GM21717 (cell line): Measurements from ENCODE around the gene MAP2K1.
"Not testable (repeated sequence)": the region's sequence is repeated elsewhere in the genome, so short reads cannot be mapped to it uniquely, and the experiment has no call there.

ENCODE experiments used
- ATAC-seq: cut with Tn5 transposase; IDR thresholded peaks from one replicate; pipeline ENCODE4 v1.9.1; 2021; ENCODE audit warnings: mild to moderate bottlenecking, moderate library complexity; ENCODE audit not compliant: unreplicated experiment

MAP2K1 gene

DNA sequence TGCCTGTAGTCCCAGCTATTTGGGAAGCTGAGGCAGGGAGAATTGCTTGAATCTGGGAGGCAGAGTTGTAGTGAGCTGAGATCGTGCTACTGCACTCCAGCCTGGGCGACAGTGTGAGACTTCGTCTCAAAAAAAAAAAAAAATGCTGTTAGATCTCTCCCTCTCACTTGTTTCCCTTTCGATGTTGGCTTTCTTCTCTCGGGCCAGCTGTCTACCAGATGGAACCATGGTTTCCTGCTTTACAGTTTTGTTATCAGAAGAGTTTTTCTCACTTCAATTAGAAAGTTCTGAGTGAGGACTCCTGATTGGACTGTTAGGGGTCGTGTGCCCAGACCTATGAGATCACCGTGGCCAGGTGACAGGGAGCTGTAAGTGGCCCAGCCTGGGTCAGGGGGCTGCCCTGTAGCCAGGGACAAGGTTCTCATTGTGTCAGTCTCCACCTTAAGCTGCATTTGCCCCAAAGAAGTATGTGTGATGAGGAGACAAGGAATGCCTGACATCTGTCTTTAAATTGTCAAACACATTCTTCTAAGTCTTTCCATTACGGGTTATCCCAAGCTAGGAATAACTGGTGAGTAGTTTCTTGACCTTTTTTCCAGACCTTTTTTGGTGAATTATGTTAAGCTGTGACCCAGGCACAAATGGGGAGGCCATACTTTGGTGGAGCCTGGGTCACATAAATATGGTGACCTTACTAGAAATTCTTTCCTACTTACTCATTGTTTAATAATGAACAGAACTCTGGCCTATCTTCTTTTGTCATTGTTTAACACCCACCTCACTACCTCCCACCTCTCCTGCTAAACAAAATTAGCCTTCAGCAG is 85.7 kb downstream of the MAP2K1 start:
- ATAC-seq: peak; percentile 80

DNA sequence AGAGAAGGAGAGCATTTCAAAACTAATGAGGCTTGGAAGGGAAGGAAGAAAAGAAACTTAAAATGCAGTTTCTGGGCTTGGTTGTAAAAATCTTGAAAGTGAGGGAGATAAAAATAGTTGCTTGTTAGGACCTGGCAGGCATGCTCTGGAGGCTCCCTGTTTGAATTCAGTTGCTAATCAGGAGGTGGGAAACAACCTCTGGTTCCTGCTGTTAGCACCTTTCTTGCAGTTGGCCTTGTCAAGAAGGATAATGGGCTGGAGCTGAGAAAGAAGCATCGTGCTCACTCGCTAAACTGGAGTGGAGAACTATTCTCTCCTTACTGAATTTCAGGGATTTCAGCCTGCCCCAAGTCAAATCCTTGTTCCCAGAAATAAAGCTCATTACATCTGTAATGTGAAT is 87.4 kb downstream of the MAP2K1 start:
- no peak for ATAC-seq

DNA sequence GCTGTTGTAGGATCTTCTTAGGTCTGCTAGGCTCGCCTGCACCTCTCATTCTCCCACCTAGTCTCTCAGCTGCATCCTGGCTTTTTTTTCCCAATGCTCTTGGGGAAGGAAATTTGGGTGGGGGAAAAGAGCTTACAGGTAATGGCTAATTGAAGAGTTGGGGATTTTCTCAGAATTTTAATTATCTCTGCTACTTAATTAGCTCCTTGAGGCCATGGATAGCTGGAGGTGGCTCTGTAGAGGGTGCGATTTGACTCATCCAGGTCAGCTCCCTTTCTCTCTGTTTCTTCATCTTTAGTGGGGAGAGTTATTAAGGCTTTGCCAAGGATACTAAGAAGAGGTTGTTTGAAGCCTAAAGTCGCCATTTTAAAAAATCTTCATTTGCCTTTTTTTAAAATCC is 88.3 kb downstream of the MAP2K1 start:
- no peak for ATAC-seq

DNA sequence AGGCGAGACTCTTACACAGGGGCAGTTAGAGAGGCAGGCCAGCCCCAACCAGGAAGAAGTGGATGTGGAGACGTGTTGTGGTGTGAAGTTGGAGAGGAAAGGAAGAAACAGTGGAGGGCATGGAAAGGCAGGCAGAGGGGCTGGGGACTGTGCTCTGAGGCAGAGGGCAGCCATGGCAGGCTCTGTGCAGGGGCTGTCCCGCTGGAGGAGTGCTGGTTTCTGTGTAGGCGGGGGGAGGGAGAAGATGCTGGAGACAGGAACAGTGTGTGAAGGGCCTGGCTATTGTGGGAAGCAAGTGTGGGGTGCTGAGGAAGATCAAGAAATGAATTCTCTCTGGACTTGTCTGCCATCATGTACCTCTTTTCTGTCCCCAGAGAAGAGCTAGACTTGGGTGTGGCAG is 89.8 kb downstream of the MAP2K1 start:
- no peak for ATAC-seq

DNA sequence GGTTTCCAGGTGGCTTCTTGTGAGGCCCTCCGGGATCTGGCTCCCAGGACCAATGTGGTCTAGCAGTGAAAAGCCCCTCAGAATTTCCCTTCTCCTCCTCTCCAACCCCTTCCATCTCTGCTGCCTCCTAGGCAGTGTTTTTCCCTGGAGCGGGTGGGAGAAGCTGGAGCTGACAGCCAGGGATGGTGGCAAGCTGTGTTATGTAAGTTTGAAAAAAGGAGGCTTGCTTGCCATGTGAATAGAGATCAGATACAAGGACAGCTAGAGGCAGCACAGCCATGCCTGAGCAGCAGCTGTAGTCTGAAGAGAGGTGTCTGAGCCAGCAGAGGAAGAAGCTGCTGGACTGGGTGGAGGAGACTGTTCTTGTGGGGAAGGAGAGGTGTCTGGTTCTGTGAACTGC is 90.3 kb downstream of the MAP2K1 start:
- ATAC-seq: no peak

DNA sequence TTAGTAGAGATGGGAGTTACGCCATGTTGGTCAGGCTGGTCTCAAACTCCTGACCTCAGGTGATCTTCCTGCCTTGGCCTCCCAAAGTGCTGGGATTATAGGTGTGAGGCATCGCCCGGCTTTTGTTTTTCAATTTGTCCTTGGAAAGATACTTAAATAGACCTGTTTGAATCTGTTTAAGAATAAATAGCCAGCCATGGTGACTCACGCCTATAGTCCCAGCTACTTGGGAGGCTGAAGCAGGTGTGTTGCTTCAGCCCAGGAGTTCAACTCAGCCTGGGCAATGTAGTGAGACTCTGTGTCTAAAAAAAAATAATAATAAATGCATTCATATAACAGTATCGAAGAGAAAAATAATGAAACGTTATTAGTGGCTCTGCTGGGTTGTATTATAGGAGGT is 93.6 kb downstream of the MAP2K1 start:
- ATAC-seq: no peak

DNA sequence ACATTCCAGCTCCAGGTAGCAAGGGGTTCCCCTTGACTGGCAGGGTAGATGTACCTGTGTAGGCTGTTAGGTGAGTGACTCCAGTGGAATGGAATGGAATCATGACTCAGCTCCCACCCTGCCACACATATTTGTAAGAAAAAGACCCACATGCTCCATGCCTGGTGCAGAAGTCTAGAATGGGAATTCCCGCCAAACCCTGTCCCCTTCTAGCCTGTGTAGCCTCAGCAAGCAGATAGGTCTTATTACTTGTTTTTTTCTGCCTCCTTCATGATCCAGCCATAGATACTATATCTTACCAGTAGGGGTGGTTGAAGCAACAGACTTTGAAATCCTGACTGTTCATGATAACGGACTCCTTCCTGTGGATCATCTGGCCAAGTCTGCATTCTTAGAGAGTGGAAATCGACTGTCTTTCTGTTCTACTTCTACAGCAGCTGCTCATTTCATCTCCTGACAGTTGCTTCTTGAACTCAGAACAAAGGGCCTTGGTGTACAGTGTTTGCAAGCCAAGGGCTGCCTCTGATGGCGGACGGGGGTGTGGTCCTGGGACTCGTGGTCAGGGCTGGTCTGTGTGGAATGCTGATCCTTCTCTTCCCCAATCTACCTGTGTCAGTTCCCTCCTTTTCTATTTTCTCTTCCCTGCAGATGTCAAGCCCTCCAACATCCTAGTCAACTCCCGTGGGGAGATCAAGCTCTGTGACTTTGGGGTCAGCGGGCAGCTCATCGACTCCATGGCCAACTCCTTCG is 94.6 kb downstream of the MAP2K1 start:
- ATAC-seq: no peak

DNA sequence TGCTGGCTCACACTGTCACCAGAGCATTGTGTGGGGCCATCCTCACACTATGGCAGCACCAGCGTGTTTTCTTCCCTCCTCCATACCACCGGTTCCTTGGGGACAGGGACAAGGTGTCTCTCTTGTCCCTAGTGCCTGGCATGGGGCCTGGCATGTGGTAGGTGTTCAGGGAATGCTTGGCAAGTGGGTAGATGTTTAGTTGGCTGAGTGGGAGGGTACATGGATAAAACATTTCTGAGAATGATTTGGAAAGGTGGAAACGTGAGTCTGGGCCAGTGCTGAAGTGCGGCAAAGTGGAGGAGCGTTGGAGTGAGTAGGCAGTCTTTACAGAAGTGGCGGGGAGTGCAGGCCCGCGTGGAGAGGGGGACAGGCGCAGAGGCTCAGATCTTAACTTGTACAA is 95.8 kb downstream of the MAP2K1 start:
- no peak for ATAC-seq

DNA sequence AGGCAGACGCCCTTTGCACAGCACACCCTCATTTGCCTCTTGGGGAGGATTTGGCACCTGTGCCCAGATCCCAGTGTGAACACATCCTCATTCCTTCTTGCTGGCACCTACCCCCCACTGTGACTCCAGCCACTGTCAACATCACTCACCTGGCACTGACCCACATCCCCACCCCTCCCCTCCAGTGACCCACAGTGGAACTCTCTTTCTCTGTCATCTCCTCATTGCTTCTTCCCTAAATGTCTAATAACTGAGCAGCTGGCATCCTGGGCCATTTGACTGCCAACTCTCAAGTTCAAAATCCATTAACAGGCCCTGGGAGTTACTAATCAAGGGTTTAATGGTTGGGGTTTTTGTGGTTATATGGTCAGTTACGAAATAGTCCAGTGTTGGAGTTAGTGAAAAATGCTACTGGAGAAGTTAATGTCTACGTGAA is 96.4 kb downstream of the MAP2K1 start:
- ATAC-seq: no peak

DNA sequence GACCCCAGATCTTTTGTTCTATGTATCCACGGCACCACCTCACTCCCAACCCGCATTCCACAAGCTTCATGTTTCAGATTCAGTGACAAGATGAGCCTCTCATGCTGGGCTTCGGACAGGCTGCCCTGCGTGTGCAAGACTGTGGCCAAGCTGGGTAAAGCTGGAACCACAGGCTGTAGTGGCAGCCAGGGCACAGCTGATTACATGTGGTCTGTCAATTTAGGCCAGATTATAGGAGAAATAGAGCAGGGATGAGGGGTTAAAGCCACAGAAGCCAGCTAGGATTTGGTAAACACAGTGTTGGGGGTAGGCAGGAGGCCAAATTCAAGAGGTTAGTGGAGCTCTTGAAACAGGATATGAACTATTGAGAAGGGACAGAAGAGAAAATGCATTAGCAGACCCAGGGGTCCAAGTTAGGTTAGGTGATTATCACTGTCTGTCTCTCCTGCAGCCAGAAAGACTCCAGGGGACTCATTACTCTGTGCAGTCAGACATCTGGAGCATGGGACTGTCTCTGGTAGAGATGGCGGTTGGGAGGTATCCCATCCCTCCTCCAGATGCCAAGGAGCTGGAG is 97.9 kb downstream of the MAP2K1 start:
- ATAC-seq: no peak

DNA sequence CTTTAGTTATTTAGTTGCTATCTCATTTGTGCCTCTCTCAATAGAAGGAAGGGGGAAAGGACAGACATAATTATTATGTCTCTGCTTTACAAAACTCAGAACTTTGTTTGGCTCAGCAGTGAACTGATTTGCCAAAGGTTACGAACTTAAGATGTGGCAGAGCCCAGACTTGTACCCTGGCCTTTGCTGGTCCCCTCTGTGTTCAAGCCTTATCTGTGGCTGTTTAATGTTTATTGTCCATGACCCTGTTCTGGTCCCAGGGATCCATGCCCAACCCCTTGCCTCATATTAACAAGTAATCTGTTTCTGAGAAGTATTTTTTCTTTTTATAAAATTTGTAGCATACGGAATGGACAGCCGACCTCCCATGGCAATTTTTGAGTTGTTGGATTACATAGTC is 100.2 kb downstream of the MAP2K1 start:
- ATAC-seq: no peak

DNA sequence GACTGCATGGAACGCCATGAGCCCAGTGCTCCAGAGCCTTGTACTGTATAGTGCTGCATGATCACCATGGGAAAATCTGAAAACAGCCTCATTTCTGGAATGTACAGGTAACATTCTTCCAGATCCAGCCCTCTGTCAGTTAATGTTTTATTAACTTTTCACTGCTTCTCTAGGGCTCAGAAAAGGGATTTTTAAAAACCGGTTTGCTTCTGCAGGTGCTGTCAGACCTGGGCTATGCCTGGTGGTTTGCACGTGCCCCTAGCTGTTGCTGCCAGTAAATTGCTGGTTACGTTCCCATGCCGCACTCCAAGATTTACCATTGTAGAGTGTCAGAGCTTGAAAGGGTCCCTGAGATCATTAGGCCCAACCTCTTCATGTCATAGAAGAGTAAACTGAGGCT is 101.8 kb downstream of the MAP2K1 start:
- ATAC-seq: no peak

DNA sequence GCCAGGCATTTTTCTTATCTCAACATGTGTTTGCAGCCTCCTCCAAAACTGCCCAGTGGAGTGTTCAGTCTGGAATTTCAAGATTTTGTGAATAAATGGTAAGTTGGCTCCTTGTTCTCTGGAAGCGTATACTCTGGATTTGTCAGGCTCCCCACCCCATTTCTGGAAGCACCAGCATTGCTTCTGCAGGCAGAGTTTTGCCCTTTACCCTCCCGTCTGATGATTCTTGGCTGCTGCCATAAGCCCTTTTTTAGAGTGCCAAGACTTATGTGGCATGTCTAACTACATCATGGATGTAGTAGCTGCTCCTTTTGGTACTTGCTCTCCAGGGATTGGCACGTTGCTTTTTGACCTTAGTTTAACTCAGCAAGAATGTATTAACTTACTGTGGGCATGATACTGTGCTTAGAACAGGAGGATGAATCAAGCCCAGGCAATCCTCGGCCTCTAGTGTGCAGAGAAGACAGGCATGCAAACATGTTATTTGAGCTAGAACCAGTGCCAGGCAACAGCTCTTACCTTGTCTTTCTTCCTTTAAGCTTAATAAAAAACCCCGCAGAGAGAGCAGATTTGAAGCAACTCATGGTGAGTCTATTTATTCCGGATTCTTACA is 102.6 kb downstream of the MAP2K1 start:
- ATAC-seq: no peak

DNA sequence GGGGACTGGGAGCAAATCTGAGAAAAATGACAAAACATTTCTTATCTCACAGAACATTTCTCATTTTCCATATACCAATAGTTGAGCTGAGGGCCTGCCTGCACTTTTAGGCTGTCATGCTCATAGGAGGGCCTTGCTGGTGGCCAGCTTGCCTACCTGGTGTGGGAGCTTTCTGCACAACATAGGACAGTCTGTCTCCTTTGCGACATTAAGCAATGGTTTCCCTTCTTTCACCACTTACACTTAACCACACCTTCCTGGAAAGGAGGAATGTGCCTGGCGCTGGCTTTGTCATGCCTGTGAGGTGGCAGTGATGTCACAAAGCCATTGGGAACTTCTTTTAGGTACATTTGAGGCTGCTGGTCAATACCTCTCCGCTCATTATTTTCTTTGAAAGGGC is 105.1 kb downstream of the MAP2K1 start:
- ATAC-seq: no peak

DNA sequence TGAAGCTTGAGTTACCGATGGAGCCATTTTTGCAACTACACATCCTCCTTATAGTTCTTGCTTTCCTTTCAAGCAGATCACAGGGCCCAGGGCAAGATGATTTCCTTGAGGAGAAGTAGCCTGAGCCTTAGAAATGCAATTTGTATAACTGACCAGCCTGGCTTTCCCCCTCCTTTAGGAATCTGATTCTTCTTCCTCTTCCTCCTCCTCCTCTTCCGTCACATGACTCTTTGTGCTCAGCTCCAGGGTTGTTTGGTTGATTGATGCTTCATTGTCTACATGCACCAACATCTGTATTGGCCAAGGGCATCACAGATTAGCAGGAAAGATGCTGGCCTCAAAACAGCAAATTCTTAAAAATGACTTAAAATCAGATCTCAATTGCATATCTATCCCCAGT is 107.5 kb downstream of the MAP2K1 start:
- no peak for ATAC-seq

DNA sequence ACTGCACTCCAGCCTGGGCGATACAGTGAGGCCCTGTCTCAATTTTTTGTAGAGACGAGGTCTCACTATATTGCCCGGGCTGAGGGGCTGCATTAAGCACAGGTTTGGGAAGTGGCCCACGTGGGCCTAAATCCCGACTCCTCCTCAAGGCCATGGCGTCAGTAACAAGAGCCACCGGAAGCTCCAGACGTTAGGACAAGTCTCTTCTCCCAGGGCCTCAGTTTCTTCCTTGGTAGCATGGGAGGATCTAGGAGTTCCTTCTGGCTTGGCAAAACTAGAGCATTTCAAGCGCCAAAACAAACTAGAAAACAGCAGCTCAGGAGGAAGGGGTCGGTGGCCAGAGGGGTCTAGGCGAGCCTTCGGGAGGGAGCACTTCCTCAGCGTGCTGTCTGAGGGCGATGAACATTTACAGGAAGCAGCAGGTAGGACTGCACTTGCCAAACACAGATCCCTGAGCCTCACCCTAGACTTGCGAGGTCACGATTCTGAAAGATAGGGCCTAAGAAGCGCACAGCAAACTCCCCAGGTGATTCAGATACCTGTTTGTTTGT is 110.3 kb downstream of the MAP2K1 start:
- peak; percentile 11 for ATAC-seq

DNA sequence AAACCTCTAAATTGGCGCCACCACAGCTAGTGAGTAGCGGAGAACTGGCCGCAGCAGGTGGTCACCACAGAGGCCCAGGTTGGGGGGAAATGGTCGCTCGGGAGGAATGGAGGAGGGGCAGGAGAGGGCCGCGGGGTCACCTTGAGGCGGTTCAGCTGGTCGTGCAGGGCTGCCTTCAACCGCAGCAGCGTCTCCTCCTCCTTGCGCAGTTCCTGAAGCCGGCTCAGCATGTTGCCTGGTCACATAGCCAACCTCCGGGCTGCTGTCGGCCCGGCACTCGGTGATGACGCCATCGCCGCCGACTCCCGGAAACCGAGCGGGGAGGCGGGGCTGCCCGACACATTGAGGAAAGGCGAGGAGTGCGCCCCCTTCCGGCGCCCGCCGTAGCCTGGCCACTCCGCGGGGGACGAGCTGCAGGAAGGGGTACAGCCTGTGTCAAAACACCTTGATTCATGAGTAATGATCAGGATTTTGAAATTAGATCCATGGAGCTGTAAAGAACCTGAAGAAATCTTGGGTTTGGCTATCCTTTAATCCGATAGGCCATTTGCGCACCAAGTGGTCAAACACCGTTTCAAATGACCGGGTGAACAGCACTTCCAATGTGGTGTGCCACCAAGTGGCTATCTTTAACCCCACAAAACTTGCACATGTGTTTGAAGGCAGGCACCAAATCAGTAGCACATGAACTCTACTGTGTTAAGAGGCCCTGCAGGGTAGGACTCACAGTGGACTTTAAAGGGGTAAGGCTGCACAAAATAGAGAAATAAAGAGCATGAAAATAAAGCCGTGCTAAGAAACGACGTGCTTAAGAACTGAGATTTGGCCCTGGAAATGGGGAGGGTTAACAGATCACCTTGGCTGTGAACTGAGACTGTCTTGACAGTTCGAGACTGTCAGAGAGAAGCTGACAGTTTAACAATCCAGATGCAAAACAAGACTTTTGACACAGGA is 111.1 kb downstream of the MAP2K1 start, which contains the start of gene SNAPC5:
Gene SNAPC5, minus strand, starts transcription at position 261 of the 954 bp plus-strand sequence. Its CDS starts 31 bp downstream, at position 230.
- ATAC-seq: peak; percentile 81

DNA sequence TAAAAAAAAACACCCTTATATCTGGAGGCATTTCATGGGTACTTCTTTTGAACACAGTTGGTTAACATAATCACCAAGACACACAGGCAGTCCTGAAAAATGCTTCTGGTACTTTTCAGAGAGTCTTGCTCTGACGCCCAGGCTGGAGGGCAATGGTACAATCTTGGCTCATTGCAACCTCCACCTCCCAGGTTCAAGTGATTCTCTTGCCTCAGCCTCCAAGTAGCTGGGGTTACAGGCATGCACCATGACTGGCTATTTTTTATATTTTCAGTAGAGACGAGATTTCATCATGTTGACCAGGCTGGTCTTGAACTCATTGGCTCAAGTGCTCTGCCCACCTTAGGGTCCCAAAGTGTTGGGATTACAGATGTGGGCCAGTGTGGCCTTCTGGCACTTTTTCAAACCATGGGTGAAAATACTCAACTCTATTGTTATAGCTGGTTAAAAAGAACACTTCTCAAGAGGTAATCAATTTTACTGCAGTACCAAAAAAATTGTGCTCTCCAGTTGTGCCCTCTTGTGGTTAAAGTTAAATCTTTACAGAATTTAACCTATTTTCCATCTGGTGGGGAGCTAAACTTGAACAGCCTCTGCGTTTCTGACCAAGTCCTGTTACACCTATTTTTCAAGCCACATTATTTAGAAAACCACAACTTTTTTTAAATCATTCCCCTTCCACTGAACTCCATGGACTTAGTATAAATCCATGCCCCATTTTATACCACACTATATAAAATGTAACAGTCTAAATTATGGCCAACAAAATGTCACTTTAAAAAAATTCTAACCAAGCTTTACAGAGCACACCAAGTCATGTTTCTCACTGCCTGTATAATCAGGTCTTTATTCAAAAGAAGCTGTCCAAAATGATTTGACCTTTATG is 112.0 kb downstream of the MAP2K1 start:
- no peak for ATAC-seq

DNA sequence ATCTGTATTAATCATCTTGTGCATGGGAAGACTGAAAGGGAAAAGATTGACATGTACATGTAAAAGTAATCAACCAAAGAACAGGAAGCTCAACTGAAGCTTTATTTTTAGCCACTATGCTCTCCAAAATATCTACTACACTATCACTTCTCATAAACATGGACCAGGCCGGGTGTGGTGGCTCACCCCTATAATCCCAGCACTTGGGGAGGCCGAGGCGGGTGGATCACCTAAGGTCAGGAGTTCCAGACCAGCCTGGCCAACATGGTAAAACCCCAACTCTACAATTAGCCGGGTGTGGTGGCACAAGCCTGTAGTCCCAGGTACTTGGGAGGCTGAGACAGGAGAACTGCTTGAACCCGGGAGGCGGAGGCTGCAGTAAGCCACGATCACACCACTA is 113.6 kb downstream of the MAP2K1 start:
- not testable (repeated sequence) for ATAC-seq
